Measurements from ENCODE around the gene CCDC33.

Gene CCDC33

GRCh38 chr15:74250266-74250665 lies 14.1 kb downstream of the CCDC33 start:
- DNase-seq (ENCODE audit: low spot score): no peak
- Histone ChIP-seq H3K27ac (replicated peaks; ENCODE audit: low read length) (no peak overlapping the region), H4K91ac (ENCODE audit: low read depth, low read length, poor library complexity) (no peak overlapping the region)

GRCh38 chr15:74251131-74251811 lies 15.1 kb downstream of the CCDC33 start:
- Histone ChIP-seq H3K18ac (ENCODE audit: low read length) (no peak overlapping the region), H2BK15ac (ENCODE audit: low read length) (peak overlapping the region; percentile 6), H2AFZ (ENCODE audit: low read length) (no peak overlapping the region), H3K4me3 (ENCODE audit: low read length in 2 of 2) (no peak overlapping the region), H4K8ac (ENCODE audit: low read depth, low read length) (no peak overlapping the region), H2AK5ac (ENCODE audit: low read depth, low read length) (peak overlapping the region; percentile 8), H3K14ac (ENCODE audit: low read length) (no peak overlapping the region), H3K4me1 (ENCODE audit: control insufficient read depth in 2 of 2, insufficient read depth in 1 of 2, low read depth in 1 of 2, low read length in 2 of 2) (peaks cover 9 to 13% of the 10 kb centered on the region in 2 donors), H3K36me3 (replicated peaks in 1 of 2; ENCODE audit: control insufficient read depth in 2 of 2, insufficient read depth in 2 of 2, low read length in 2 of 2) (no peaks in the 10 kb centered on the region), H3K27me3 (ENCODE audit: control insufficient read depth in 3 of 3, insufficient read depth in 3 of 3, low read depth in 1 of 3, low read length in 3 of 3) (no peaks in the 10 kb centered on the region), H2BK12ac (ENCODE audit: low read length) (peak overlapping the region; percentile 60), H3K23ac (ENCODE audit: low read depth, low read length, poor library complexity) (no peak overlapping the region), H3K9me3 (replicated peaks in 1 of 2; ENCODE audit: control insufficient read depth in 2 of 2, insufficient read depth in 1 of 2, low read depth in 1 of 2, low read length in 2 of 2) (no peaks in the 10 kb centered on the region), H3K9ac (ENCODE audit: low read depth, low read length, poor library complexity) (no peak overlapping the region), H2BK5ac (ENCODE audit: low read length) (no peak overlapping the region), H3K4ac (ENCODE audit: low read length) (no peak overlapping the region), H3K4me2 (ENCODE audit: insufficient read depth, low read length, poor library complexity, severe bottlenecking) (no peak overlapping the region), H4K91ac (ENCODE audit: low read depth, low read length, poor library complexity) (no peak overlapping the region), H3K79me1 (ENCODE audit: low read depth, low read length) (no peaks in the 10 kb centered on the region), H3K27ac (replicated peaks; ENCODE audit: low read length) (no peak overlapping the region), H2BK120ac (ENCODE audit: low read depth, low read length) (no peak overlapping the region)
- no CpG with 5 or more reads among the region's 5 CpGs for WGBS, 2 donors (ENCODE audit: extremely low coverage in 2 of 2, insufficient read length in 2 of 2, insufficient replicate concordance in 1 of 2)
- no peak for DNase-seq (ENCODE audit: low spot score)

More at GRCh38 chr15:74250266-74250665, 14.1 kb downstream of the CCDC33 start:
- no peak overlapping the region for H2AK5ac ChIP-seq (ENCODE audit: low read depth, low read length)
- no peak overlapping the region for H2AFZ ChIP-seq (ENCODE audit: low read length)
- H3K18ac ChIP-seq (ENCODE audit: low read length): no peak overlapping the region
- no peak overlapping the region for H3K23ac ChIP-seq (ENCODE audit: low read depth, low read length, poor library complexity)
- no CpG with 5 or more reads among the region's 6 CpGs for WGBS, 2 donors (ENCODE audit: extremely low coverage in 2 of 2, insufficient read length in 2 of 2, insufficient replicate concordance in 1 of 2)
- H3K79me1 ChIP-seq (ENCODE audit: low read depth, low read length): no peaks in the 10 kb centered on the region
- peaks cover 12 to 19% of the 10 kb centered on the region in 2 donors for H3K4me1 ChIP-seq (ENCODE audit: control insufficient read depth in 2 of 2, insufficient read depth in 1 of 2, low read depth in 1 of 2, low read length in 2 of 2)
- no peak overlapping the region for H3K4me2 ChIP-seq (ENCODE audit: insufficient read depth, low read length, poor library complexity, severe bottlenecking)
- no peak overlapping the region for H2BK15ac ChIP-seq (ENCODE audit: low read length)
- H3K9me3 ChIP-seq (replicated peaks in 1 of 2; ENCODE audit: control insufficient read depth in 2 of 2, insufficient read depth in 1 of 2, low read depth in 1 of 2, low read length in 2 of 2): no peaks in the 10 kb centered on the region
- H2BK12ac ChIP-seq (ENCODE audit: low read length): no peak overlapping the region
- no peak overlapping the region for H4K8ac ChIP-seq (ENCODE audit: low read depth, low read length)
- H3K14ac ChIP-seq (ENCODE audit: low read length): no peak overlapping the region
- H3K27me3 ChIP-seq (ENCODE audit: control insufficient read depth in 3 of 3, insufficient read depth in 3 of 3, low read depth in 1 of 3, low read length in 3 of 3): no peaks in the 10 kb centered on the region
- no peak overlapping the region for H3K4ac ChIP-seq (ENCODE audit: low read length)
- no peak overlapping the region for H3K9ac ChIP-seq (ENCODE audit: low read depth, low read length, poor library complexity)
- H2BK5ac ChIP-seq (ENCODE audit: low read length): no peak overlapping the region
- no peaks in the 10 kb centered on the region for H3K36me3 ChIP-seq (replicated peaks in 1 of 2; ENCODE audit: control insufficient read depth in 2 of 2, insufficient read depth in 2 of 2, low read length in 2 of 2)
- no peak overlapping the region for H2BK120ac ChIP-seq (ENCODE audit: low read depth, low read length)
- H3K4me3 ChIP-seq (ENCODE audit: low read length in 2 of 2): no peak overlapping the region

- Histone ChIP-seq H3K23ac (ENCODE audit: low read depth, low read length, poor library complexity) (no peak overlapping the region), H2AK5ac (ENCODE audit: low read depth, low read length) (peak overlapping the region; percentile 9), H3K27ac (replicated peaks; ENCODE audit: low read length) (no peak overlapping the region), H3K4ac (ENCODE audit: low read length) (no peak overlapping the region), H3K4me1 (ENCODE audit: control insufficient read depth in 2 of 2, insufficient read depth in 1 of 2, low read depth in 1 of 2, low read length in 2 of 2) (peaks cover 9 to 18% of the 10 kb centered on the region in 2 donors), H4K8ac (ENCODE audit: low read depth, low read length) (no peak overlapping the region), H3K9me3 (replicated peaks in 1 of 2; ENCODE audit: control insufficient read depth in 2 of 2, insufficient read depth in 1 of 2, low read depth in 1 of 2, low read length in 2 of 2) (no peaks in the 10 kb centered on the region), H3K4me2 (ENCODE audit: insufficient read depth, low read length, poor library complexity, severe bottlenecking) (no peak overlapping the region), H3K36me3 (replicated peaks in 1 of 2; ENCODE audit: control insufficient read depth in 2 of 2, insufficient read depth in 2 of 2, low read length in 2 of 2) (no peaks in the 10 kb centered on the region), H3K18ac (ENCODE audit: low read length) (no peak overlapping the region), H3K4me3 (ENCODE audit: low read length in 2 of 2) (no peak overlapping the region), H4K91ac (ENCODE audit: low read depth, low read length, poor library complexity) (no peak overlapping the region), H2BK5ac (ENCODE audit: low read length) (no peak overlapping the region), H3K79me1 (ENCODE audit: low read depth, low read length) (no peaks in the 10 kb centered on the region), H3K27me3 (ENCODE audit: control insufficient read depth in 3 of 3, insufficient read depth in 3 of 3, low read depth in 1 of 3, low read length in 3 of 3) (no peaks in the 10 kb centered on the region), H2BK12ac (ENCODE audit: low read length) (no peak overlapping the region), H2BK120ac (ENCODE audit: low read depth, low read length) (no peak overlapping the region), H3K14ac (ENCODE audit: low read length) (no peak overlapping the region), H3K9ac (ENCODE audit: low read depth, low read length, poor library complexity) (no peak overlapping the region), H2BK15ac (ENCODE audit: low read length) (no peak overlapping the region), H2AFZ (ENCODE audit: low read length) (no peak overlapping the region)
- no CpG with 5 or more reads among the region's 6 CpGs for WGBS, 2 donors (ENCODE audit: extremely low coverage in 2 of 2, insufficient read length in 2 of 2, insufficient replicate concordance in 1 of 2)
- no peak for DNase-seq (ENCODE audit: low spot score)
Measured at GRCh38 chr15:74252291-74252690, 16.2 kb downstream of the CCDC33 start.

- H3K9me3 ChIP-seq (replicated peaks in 1 of 2; ENCODE audit: control insufficient read depth in 2 of 2, insufficient read depth in 1 of 2, low read depth in 1 of 2, low read length in 2 of 2): no peaks in the 10 kb centered on the region
- no peaks in the 10 kb centered on the region for H3K36me3 ChIP-seq (replicated peaks in 1 of 2; ENCODE audit: control insufficient read depth in 2 of 2, insufficient read depth in 2 of 2, low read length in 2 of 2)
- H4K91ac ChIP-seq (ENCODE audit: low read depth, low read length, poor library complexity): no peak overlapping the region
- DNase-seq (ENCODE audit: low spot score): no peak
- H2AK5ac ChIP-seq (ENCODE audit: low read depth, low read length): peak overlapping the region; percentile 39
- no peak overlapping the region for H3K27ac ChIP-seq (replicated peaks; ENCODE audit: low read length)
- peak overlapping the region; percentile 5 for H2BK12ac ChIP-seq (ENCODE audit: low read length)
- H4K8ac ChIP-seq (ENCODE audit: low read depth, low read length): no peak overlapping the region
- no peak overlapping the region for H2BK5ac ChIP-seq (ENCODE audit: low read length)
- H3K9ac ChIP-seq (ENCODE audit: low read depth, low read length, poor library complexity): no peak overlapping the region
- H2AFZ ChIP-seq (ENCODE audit: low read length): no peak overlapping the region
- no peak overlapping the region for H2BK15ac ChIP-seq (ENCODE audit: low read length)
- WGBS, 2 donors (ENCODE audit: extremely low coverage in 2 of 2, insufficient read length in 2 of 2, insufficient replicate concordance in 1 of 2): no CpG with 5 or more reads among the region's 1 CpG
- no peaks in the 10 kb centered on the region for H3K27me3 ChIP-seq (ENCODE audit: control insufficient read depth in 3 of 3, insufficient read depth in 3 of 3, low read depth in 1 of 3, low read length in 3 of 3)
- peak overlapping the region; percentile 58 for H3K18ac ChIP-seq (ENCODE audit: low read length)
- no peak overlapping the region for H3K4me2 ChIP-seq (ENCODE audit: insufficient read depth, low read length, poor library complexity, severe bottlenecking)
- no peaks in the 10 kb centered on the region for H3K79me1 ChIP-seq (ENCODE audit: low read depth, low read length)
- no peak overlapping the region for H3K4ac ChIP-seq (ENCODE audit: low read length)
- H2BK120ac ChIP-seq (ENCODE audit: low read depth, low read length): no peak overlapping the region
- H3K4me3 ChIP-seq (ENCODE audit: low read length in 2 of 2): no peak overlapping the region
- peaks cover 9 to 18% of the 10 kb centered on the region in 2 donors for H3K4me1 ChIP-seq (ENCODE audit: control insufficient read depth in 2 of 2, insufficient read depth in 1 of 2, low read depth in 1 of 2, low read length in 2 of 2)
- no peak overlapping the region for H3K23ac ChIP-seq (ENCODE audit: low read depth, low read length, poor library complexity)
- no peak overlapping the region for H3K14ac ChIP-seq (ENCODE audit: low read length)
Measured at GRCh38 chr15:74252721-74253120, 16.6 kb downstream of the CCDC33 start.
